Inferior parietal cortex (tissue), 1 donor: ENCODE measurements around the gene CELF5.
"Not testable (repeated sequence)": the region's sequence is repeated elsewhere in the genome, so short reads cannot be mapped to it uniquely, and the experiment has no call there.

ENCODE experiments used
- DNase-seq: peaks from one replicate; pipeline ENCODE4 v3.0.0-alpha.2; 2016; ENCODE audit errors: extremely low spot score

The CELF5 gene

GRCh38 chr19:3274245-3274941, 49.9 kb downstream of the CELF5 start:
- no peak for DNase-seq

GRCh38 chr19:3274942-3275582, 50.6 kb downstream of the CELF5 start:
- no peak for DNase-seq

GRCh38 chr19:3275583-3276340, 51.3 kb downstream of the CELF5 start:
- no peak for DNase-seq

GRCh38 chr19:3276341-3276799, 51.9 kb downstream of the CELF5 start:
- no peak for DNase-seq

GRCh38 chr19:3277649-3278048, 53.2 kb downstream of the CELF5 start:
- DNase-seq, result no peak

- no peak for DNase-seq
Measured at GRCh38 chr19:3278294-3278693, 53.8 kb downstream of the CELF5 start.

GRCh38 chr19:3278749-3279148, 54.3 kb downstream of the CELF5 start:
- DNase-seq, result no peak

- DNase-seq, result no peak
Measured at GRCh38 chr19:3279306-3279705, 54.8 kb downstream of the CELF5 start.

GRCh38 chr19:3281026-3281425, 56.6 kb downstream of the CELF5 start:
- DNase-seq, result no peak

GRCh38 chr19:3282155-3282554, 57.7 kb downstream of the CELF5 start:
- DNase-seq, result no peak

GRCh38 chr19:3282564-3282963, 58.1 kb downstream of the CELF5 start:
- no peak for DNase-seq

- no peak for DNase-seq
Measured at GRCh38 chr19:3283246-3283751, 58.8 kb downstream of the CELF5 start.

GRCh38 chr19:3283886-3284657, 59.6 kb downstream of the CELF5 start:
- DNase-seq, result no peak

GRCh38 chr19:3284759-3285646, 60.5 kb downstream of the CELF5 start:
- no peak for DNase-seq

GRCh38 chr19:3285647-3286176, 61.3 kb downstream of the CELF5 start:
- no peak for DNase-seq

GRCh38 chr19:3287814-3288213, 63.4 kb downstream of the CELF5 start:
- no peak for DNase-seq

- not testable (repeated sequence) for DNase-seq
Measured at GRCh38 chr19:3288437-3288836, 64.0 kb downstream of the CELF5 start.

GRCh38 chr19:3289971-3290569, 65.6 kb downstream of the CELF5 start:
- DNase-seq, result no peak

- not testable (repeated sequence) for DNase-seq
Measured at GRCh38 chr19:3290858-3291257, 66.4 kb downstream of the CELF5 start.

GRCh38 chr19:3291644-3292043, 67.2 kb downstream of the CELF5 start:
- no peak for DNase-seq
